Breast epithelium (tissue), 4 donors: Measurements from ENCODE around the gene REXO1. TPM values are rescaled to one million over a fixed set of nuclear protein-coding genes. Genes with fewer than 3 reads are reported as not detected.

Source experiments
- DNase-seq, 2 donors: peaks; one replicate each; pipeline ENCODE4 v3.0.0-alpha.2; 2019; ENCODE audit warnings: low spot score in 2 of 2
- H3K27ac ChIP-seq, 2 donors: fragments of 200-600 bp; sonication (generic) in 1 of 2; one replicate each; pipeline ENCODE4 v1.5.1; 2016 to 2019; ENCODE audit warnings: mild to moderate bottlenecking in 1 of 2
- H3K27me3 ChIP-seq, 2 donors: fragments of 200-600 bp; sonication (generic) in 1 of 2; one replicate each; pipeline versions ENCODE4 v1.5.1 to v1.6.0; 2017 to 2019; ENCODE audit warnings: control low read depth in 1 of 2, mild to moderate bottlenecking in 1 of 2
- H3K36me3 ChIP-seq: fragments of 200-600 bp; one replicate; pipeline ENCODE4 v1.5.1; 2019
- H3K4me1 ChIP-seq, 2 donors: fragments of 200-600 bp; sonication (generic); one replicate each; pipeline ENCODE4 v1.5.1; 2016 to 2019; ENCODE audit warnings: control low read depth in 1 of 2
- H3K4me3 ChIP-seq, 3 donors: fragments of 200-600 bp; sonication (generic); 1 replicate in 2 of 3; 2 replicates in 1 of 3; pipeline ENCODE4 v1.5.1; 2016 to 2019; ENCODE audit warnings: mild to moderate bottlenecking in 3 of 3, moderate library complexity in 2 of 3
- H3K9me3 ChIP-seq, 2 donors: fragments of 200-600 bp; sonication (generic) in 1 of 2; one replicate each; pipeline ENCODE4 v1.5.1; 2016 to 2019; ENCODE audit warnings: control low read depth in 1 of 2
- POLR2A ChIP-seq: fragments of 450-650 bp; IDR thresholded peaks from one replicate; pipeline ENCODE4 v1.6.1; 2016; ENCODE audit warnings: antibody characterized with exemption, mild to moderate bottlenecking, moderate library complexity
- POLR2AphosphoS5 ChIP-seq, 3 donors: sonication (generic); formaldehyde crosslinking; IDR thresholded peaks; one replicate each; pipeline ENCODE4 v1.6.1; 2017; ENCODE audit warnings: antibody characterized with exemption in 3 of 3
- intact Hi-C: fragments of 100-400 bp; cut with DNase I; formaldehyde crosslinking; loops from one replicate; pipeline ENCODE4 v1.15.1; 2023; ENCODE audit warnings: low total_unique reads
- total RNA-seq, 3 donors: library from RNA; depleted of rRNA; stranded (reverse); fragments of >200 nt; gene quantifications; one replicate each; pipeline ENCODE4 v1.1.0, GENCODE V29; 2016
- TF ChIP-seq, protein P1 (sequence below), 3 donors: fragments of 450-650 bp; IDR thresholded peaks; one replicate each; pipeline ENCODE4 v1.5.1; 2016 to 2017; ENCODE audit warnings: antibody characterized with exemption in 3 of 3, mild to moderate bottlenecking in 3 of 3, moderate library complexity in 3 of 3

REXO1 gene
- total RNA-seq, 3 donors from 2014 or later: 10.4 to 25.2 (median 19.7) TPM

DNA sequence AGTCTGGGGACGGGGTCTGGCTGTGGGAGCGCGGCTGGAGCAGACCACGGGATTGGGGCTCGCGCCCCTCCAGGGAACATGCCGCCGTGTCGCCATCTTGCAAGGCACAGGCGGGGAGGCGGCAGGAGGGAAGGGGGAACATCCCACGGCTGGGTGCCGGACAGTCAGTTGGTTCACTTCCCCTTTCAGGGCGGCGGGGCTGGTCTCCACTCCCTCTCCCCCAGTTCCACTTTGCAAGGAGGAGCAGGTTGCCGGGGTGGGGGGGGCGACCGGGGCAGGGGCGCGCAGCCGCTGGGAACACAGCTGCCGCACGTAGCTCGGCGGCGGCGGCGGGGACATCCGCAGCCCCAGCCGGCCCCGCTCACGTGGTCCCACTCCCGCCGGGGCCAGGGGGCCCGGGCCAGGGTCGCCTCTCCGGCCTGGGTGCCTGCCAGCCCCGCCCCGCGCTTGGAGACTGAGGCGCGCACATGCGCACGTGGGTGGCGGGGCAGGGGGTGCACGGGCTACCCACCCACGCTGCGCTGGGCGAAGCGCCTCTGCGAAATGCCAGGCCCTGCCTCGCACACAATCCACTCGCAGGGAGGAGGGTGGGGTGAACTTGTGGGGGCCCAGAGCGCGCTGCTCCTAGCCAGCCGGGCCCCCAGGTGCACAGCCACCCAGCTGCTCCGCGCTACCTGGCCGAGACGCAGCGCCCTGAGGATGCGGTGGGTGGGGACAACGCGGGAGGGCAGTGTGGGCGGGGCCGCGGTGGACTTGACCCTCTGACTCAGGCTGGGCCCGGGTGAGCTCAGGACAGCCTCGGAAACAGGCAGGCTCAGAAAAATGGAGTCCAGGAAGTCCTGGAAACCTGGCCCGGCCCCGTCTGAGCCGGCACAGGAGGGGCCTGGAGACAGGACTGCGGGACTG is 8.7 kb upstream of the REXO1 start:
- H3K9me3 ChIP-seq: no peaks in the 10 kb centered on the region
- peak overlapping the region; percentile 93 to 95 for H3K27ac ChIP-seq
- DNase-seq: peak; percentile 78 to 90
- TF ChIP-seq POLR2A (no peak), POLR2AphosphoS5 (IDR thresholded peaks at IDR 0.05) (peak in 1 of 3 donors; percentile 16)
- intact Hi-C loops: loop anchor here (5.0 kb wide), 1 partner anchor 1505 kb away; no protein-coding TSS in a partner anchor
- no peaks in the 10 kb centered on the region for H3K36me3 ChIP-seq
- H3K27me3 ChIP-seq: no peaks in the 10 kb centered on the region
- peaks cover 26 to 46% of the 10 kb centered on the region in 2 donors for H3K4me1 ChIP-seq
- peak overlapping the region; percentile 44 to 78 (median 56) for H3K4me3 ChIP-seq

DNA sequence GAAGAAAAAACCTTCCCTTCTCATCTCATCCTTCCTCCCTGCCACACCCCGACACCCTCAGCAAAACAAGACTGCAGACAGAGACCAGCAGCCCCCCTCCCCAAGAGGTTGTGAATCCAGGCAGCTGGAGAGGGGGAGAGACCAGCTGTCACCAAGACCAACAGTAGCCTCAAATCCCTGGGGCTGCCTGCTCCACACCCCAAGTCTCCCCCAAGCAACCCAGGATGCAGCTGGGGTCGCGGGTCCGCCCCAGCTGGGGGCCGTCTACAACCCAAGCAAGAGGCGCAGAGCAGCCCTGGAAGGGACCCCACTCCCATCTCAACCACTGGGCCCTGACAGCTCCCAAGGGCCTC is 8.0 kb upstream of the REXO1 start:
- intact Hi-C loops: loop anchor here (5.0 kb wide), 1 partner anchor 1506 kb away; no protein-coding TSS in a partner anchor
- Histone ChIP-seq H3K9me3 (no peaks in the 10 kb centered on the region), H3K4me3 (peak overlapping the region; percentile 44 to 78 (median 56)), H3K36me3 (no peaks in the 10 kb centered on the region), H3K4me1 (peaks cover 23 to 42% of the 10 kb centered on the region in 2 donors), H3K27me3 (no peaks in the 10 kb centered on the region), H3K27ac (peak overlapping the region; percentile 93 to 95)
- TF ChIP-seq, protein P1, sequence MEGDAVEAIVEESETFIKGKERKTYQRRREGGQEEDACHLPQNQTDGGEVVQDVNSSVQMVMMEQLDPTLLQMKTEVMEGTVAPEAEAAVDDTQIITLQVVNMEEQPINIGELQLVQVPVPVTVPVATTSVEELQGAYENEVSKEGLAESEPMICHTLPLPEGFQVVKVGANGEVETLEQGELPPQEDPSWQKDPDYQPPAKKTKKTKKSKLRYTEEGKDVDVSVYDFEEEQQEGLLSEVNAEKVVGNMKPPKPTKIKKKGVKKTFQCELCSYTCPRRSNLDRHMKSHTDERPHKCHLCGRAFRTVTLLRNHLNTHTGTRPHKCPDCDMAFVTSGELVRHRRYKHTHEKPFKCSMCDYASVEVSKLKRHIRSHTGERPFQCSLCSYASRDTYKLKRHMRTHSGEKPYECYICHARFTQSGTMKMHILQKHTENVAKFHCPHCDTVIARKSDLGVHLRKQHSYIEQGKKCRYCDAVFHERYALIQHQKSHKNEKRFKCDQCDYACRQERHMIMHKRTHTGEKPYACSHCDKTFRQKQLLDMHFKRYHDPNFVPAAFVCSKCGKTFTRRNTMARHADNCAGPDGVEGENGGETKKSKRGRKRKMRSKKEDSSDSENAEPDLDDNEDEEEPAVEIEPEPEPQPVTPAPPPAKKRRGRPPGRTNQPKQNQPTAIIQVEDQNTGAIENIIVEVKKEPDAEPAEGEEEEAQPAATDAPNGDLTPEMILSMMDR (IDR thresholded peaks at IDR 0.05): no peak
- TF ChIP-seq POLR2AphosphoS5 (IDR thresholded peaks at IDR 0.05) (no peak), POLR2A (no peak)
- DNase-seq: no peak

DNA sequence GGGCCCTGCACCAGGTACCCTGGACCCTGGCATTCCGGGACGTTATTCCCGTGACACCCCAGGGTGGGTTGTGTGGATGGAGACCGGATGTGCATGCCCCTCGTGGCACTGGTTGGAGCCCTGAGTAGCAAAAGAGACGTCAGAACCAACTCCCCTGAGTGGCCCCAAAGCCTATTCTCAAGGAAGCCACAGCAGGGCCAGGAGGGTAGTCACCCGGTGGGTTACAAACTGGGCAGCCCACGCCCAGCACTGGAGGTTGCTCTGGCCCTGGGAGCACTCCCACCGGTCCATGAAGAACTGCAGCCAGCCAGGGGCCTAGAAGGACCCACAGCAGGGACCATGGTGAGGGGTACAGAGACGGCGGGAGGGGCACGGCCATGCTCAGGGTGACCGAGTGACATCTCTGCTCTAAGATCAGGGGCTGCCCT is 7.6 kb upstream of the REXO1 start:
- Histone ChIP-seq H3K9me3 (no peaks in the 10 kb centered on the region), H3K4me3 (peak overlapping the region; percentile 44 to 78 (median 56)), H3K36me3 (no peaks in the 10 kb centered on the region), H3K4me1 (peaks cover 20 to 37% of the 10 kb centered on the region in 2 donors), H3K27me3 (no peaks in the 10 kb centered on the region), H3K27ac (peak overlapping the region; percentile 93 to 95)
- DNase-seq: no peak
- intact Hi-C loops: loop anchor here (5.0 kb wide), 1 partner anchor 1506 kb away; no protein-coding TSS in a partner anchor
- TF ChIP-seq POLR2A (no peak), POLR2AphosphoS5 (IDR thresholded peaks at IDR 0.05) (no peak)
- TF ChIP-seq, protein P1 (IDR thresholded peaks at IDR 0.05): no peak

DNA sequence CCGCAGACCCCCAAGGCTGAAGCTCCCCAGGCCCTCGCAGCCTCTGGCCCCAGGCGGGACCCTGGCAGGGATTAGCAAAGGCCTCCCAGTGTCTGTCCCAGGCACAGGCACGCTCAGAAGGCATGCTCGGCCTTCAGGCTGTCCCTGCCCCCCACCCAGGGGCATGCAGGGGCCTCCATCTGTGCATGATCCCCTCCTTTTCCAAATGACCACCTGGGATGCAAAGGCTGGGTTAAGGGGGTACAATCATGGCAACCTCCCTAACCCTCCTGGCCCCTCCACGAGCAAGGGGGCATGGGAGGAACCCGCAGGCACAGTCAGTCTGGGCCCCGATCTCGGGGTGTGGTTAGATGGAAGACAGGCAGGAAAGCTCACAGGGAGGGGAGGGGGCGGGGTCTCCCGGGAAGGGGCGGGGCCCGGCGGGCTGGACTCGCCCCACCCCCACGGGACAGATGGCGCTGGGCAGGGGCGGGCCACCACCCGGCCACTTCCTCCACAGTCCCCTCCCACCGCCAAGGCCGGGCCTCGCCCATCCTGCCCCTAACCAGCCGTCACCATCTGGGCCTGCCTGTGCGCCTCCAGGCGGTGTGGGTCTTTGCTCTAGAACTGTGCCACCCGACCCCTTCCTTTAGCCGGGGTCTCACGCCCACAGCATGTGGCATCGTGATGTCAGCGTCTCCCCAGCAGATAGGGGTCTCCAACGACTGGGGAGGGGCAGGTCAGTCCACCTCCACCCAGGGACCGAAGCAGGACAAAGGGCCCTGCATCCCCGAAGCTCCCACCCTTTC is 7.0 kb upstream of the REXO1 start:
- TF ChIP-seq POLR2A (no peak), POLR2AphosphoS5 (IDR thresholded peaks at IDR 0.05) (peak in 1 of 3 donors; percentile 44)
- TF ChIP-seq, protein P1 (IDR thresholded peaks at IDR 0.05): no peak
- H3K4me1 ChIP-seq: peaks cover 15 to 31% of the 10 kb centered on the region in 2 donors
- intact Hi-C loops: loop anchor here (5.0 kb wide), 1 partner anchor 1507 kb away; no protein-coding TSS in a partner anchor
- no peaks in the 10 kb centered on the region for H3K27me3 ChIP-seq
- H3K9me3 ChIP-seq: no peaks in the 10 kb centered on the region
- peak overlapping the region; percentile 93 to 95 for H3K27ac ChIP-seq
- H3K4me3 ChIP-seq: peak overlapping the region; percentile 44 to 78 (median 56)
- DNase-seq: peak; percentile 88 to 93
- H3K36me3 ChIP-seq: no peaks in the 10 kb centered on the region

DNA sequence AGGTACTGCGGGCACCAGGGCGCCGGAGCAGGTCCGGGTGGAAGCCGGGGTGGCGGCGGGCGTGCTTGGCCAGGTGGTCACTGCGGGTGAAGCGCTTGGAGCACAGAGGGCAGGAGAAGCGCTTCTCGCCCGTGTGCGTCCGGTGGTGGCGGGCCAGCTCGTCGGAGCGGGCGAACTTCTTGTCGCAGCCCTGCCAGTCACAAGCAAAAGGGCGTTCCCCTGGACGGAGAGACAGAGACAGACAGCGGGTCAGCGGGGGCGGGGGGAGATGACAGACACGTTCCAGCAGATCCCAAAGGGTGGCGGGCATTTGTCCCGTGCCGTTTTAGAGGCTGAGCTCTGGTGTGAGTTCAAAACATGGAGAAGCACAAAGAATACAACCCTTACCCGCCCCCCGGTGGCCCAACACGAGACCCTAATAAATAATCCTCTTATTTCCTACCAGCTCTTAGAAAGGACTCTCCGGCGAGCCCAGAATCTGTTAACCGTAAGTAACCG is 6.3 kb upstream of the REXO1 start:
- DNase-seq: no peak
- Histone ChIP-seq H3K36me3 (no peaks in the 10 kb centered on the region), H3K27ac (peak overlapping the region; percentile 93 to 95), H3K27me3 (no peaks in the 10 kb centered on the region), H3K9me3 (no peaks in the 10 kb centered on the region), H3K4me3 (peak overlapping the region; percentile 44 to 78 (median 56)), H3K4me1 (peaks cover 14 to 25% of the 10 kb centered on the region in 2 donors)
- intact Hi-C loops: loop anchor here (5.0 kb wide), 1 partner anchor 1508 kb away; no protein-coding TSS in a partner anchor
- TF ChIP-seq POLR2AphosphoS5 (IDR thresholded peaks at IDR 0.05) (no peak), POLR2A (no peak)
- TF ChIP-seq, protein P1 (IDR thresholded peaks at IDR 0.05): no peak
